ENCODE results near the gene PCK1. TPM values are rescaled to one million over a fixed set of nuclear protein-coding genes. Genes with fewer than 3 reads are reported as not detected.

The PCK1 gene
- total RNA-seq, 6 experiments from 2014 or later: not detected

- H3K27ac Mint-ChIP-seq: no peak overlapping the region
- peaks cover 33% of the 10 kb centered on the region for H3K27me3 Mint-ChIP-seq (ENCODE audit: insufficient read depth)
- TF ChIP-seq CTCF (IDR thresholded peaks at IDR 0.05): no peak
- H3K4me1 Mint-ChIP-seq (ENCODE audit: low read depth): no peaks in the 10 kb centered on the region
- no peaks in the 10 kb centered on the region for H3K9me3 Mint-ChIP-seq
- H3K4me3 Mint-ChIP-seq: no peak overlapping the region
- DNase-seq: no peak
- no peaks in the 10 kb centered on the region for H3K36me3 Mint-ChIP-seq (ENCODE audit: low read depth)
Observed at GRCh38 chr20:57573242-57573641, 12.3 kb downstream of the PCK1 start.

GRCh38 chr20:57573894-57574293 is 13.0 kb downstream of the PCK1 start:
- Mint-ChIP-seq H3K36me3 (ENCODE audit: low read depth) (no peaks in the 10 kb centered on the region), H3K9me3 (no peaks in the 10 kb centered on the region), H3K27me3 (ENCODE audit: insufficient read depth) (peaks cover 28% of the 10 kb centered on the region), H3K4me3 (no peak overlapping the region), H3K27ac (no peak overlapping the region), H3K4me1 (ENCODE audit: low read depth) (no peaks in the 10 kb centered on the region)
- DNase-seq: no peak
- peak; percentile 36; the same call in 1 of the 2 replicates for TF ChIP-seq CTCF (IDR thresholded peaks at IDR 0.05)

- Mint-ChIP-seq H3K27ac (no peak overlapping the region), H3K27me3 (ENCODE audit: insufficient read depth) (peaks cover 26% of the 10 kb centered on the region), H3K4me3 (no peak overlapping the region), H3K36me3 (ENCODE audit: low read depth) (no peaks in the 10 kb centered on the region), H3K4me1 (ENCODE audit: low read depth) (no peaks in the 10 kb centered on the region), H3K9me3 (no peaks in the 10 kb centered on the region)
- TF ChIP-seq CTCF (IDR thresholded peaks at IDR 0.05): no peak
- no peak for DNase-seq
Observed at GRCh38 chr20:57574954-57575353, 14.0 kb downstream of the PCK1 start.

- Mint-ChIP-seq H3K4me3 (no peak overlapping the region), H3K4me1 (ENCODE audit: low read depth) (no peaks in the 10 kb centered on the region), H3K36me3 (ENCODE audit: low read depth) (no peaks in the 10 kb centered on the region), H3K9me3 (no peaks in the 10 kb centered on the region), H3K27ac (no peak overlapping the region), H3K27me3 (ENCODE audit: insufficient read depth) (peaks cover 23% of the 10 kb centered on the region)
- no peak for DNase-seq
- no peak for TF ChIP-seq CTCF (IDR thresholded peaks at IDR 0.05)
Observed at GRCh38 chr20:57576002-57576401, 15.1 kb downstream of the PCK1 start.

- Mint-ChIP-seq H3K27me3 (ENCODE audit: insufficient read depth) (peaks cover 27% of the 10 kb centered on the region), H3K27ac (no peak overlapping the region)
Observed at GRCh38 chr20:57576617-57577550, 16.0 kb downstream of the PCK1 start.

More at GRCh38 chr20:57576617-57577550, 16.0 kb downstream of the PCK1 start:
- no peak for TF ChIP-seq CTCF (IDR thresholded peaks at IDR 0.05)
- Mint-ChIP-seq H3K4me1 (ENCODE audit: low read depth) (no peaks in the 10 kb centered on the region), H3K4me3 (no peak overlapping the region), H3K9me3 (no peaks in the 10 kb centered on the region), H3K36me3 (ENCODE audit: low read depth) (no peaks in the 10 kb centered on the region)
- DNase-seq: no peak

Data from HFFc6 (cell line).